HL-60/S4 treated with phorbol 12-myristate 13-acetate at 8.2 ng/mL for 4 days and 3 days (cell line): ENCODE results near the gene ZNF532.
"Not testable (repeated sequence)": the region's sequence is repeated elsewhere in the genome, so short reads cannot be mapped to it uniquely, and the experiment has no call there.

ENCODE experiments used
- in situ Hi-C: fragments of 300-500 bp; cut with MboI; formaldehyde crosslinking; loops from 2 replicates; pipeline ENCODE4 v1.15.0; 2022; ENCODE audit warnings: low sequenced_read_pairs

Gene ZNF532

GRCh38 chr18:58850786-58851469, 13.7 kb upstream of the ZNF532 start:
- in situ Hi-C loops = no loop called here

- in situ Hi-C loops = no loop called here
Observed at GRCh38 chr18:58851856-58852255, 12.8 kb upstream of the ZNF532 start.

- in situ Hi-C loops = no loop called here
Observed at GRCh38 chr18:58852629-58853028, 12.0 kb upstream of the ZNF532 start.

DNA sequence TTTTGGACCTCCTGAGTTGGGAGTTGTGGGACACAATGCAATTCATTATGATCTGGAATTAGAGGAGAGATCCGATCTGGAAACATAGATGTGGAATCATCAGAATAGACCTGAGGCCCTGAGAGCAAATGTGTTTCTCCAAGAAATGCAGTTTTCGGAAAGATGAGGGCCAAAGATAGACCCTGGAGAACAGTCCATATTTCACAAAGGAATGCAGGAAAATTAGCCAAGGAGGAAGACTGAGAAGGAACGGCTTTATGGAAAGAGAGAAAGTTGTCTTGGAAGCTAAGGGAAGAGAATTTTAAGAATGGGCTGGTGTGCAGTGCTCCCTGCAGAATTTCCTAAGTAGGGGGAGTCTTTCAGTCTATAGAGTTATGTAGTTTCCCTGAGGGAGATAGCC, 11.1 kb upstream of the ZNF532 start:
- in situ Hi-C loops = no loop called here

- in situ Hi-C loops = not testable (repeated sequence)
Observed at GRCh38 chr18:58855521-58855920, 9.2 kb upstream of the ZNF532 start.

GRCh38 chr18:58856881-58857280, 7.8 kb upstream of the ZNF532 start:
- in situ Hi-C loops = no loop called here

DNA sequence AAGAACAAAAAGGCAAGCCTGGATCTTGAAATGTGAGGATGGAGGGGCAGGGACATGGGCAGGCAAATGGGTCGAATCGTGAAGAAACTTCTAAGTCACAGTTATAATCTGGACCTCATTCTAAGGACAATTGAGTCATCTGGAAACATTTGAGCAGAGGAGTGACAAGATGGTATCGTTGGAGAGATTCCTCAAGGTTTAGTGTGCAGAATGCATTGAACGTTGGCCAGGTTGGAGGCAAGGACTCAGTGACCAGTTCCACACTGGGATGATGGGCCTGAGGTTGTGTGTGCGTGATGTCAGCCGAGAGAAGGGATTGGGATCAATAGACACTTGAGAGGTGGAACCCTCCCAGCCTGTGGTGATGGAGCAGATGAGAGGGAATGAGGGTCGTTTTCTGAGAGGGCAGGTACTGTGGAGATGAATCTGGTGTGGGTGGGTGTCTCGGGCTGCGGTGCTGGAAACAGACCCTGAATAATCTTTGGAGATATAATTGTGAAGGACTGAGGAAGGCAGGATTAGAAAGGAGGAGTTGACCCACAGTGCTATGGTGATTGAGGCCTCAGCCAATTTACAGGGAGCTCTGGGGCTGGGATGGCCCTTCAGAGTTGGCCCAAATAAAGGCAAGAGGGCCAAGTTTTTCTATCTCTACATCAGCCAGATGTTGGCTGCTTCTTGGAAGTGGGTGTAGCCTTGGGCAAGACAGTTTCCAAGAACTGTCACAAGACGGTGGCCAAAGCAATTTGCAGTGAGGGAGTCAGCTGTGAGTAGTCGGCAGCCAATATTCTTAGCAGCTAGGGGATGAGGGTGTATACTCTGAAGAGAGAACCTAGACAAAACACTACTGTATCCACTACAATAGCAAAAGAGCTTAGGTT, 5.8 kb upstream of the ZNF532 start:
- in situ Hi-C loops = no loop called here

DNA sequence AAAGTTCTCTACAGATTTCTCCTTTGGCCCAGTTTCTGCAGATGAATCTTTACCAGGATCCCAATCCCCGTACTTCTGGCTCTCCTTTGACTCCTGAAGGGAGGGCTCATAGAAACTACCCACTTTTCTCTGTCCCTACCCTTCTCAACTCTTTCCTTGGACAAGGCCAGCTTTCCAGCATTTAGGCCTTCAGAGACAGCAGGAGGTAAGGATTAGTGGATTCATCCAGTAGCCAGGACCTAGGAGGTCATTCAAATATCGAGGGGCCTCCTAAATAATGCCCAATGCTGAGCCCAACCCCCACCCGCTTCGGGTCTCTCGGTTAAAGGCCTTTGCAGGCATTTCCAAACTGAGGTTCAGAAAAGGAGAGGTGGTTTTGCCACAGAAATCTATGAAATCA, 4.8 kb upstream of the ZNF532 start:
- in situ Hi-C loops = no loop called here

GRCh38 chr18:58860747-58861231, 3.9 kb upstream of the ZNF532 start:
- in situ Hi-C loops = no loop called here

- in situ Hi-C loops = no loop called here
Observed at GRCh38 chr18:58861353-58861752, 3.3 kb upstream of the ZNF532 start.

DNA sequence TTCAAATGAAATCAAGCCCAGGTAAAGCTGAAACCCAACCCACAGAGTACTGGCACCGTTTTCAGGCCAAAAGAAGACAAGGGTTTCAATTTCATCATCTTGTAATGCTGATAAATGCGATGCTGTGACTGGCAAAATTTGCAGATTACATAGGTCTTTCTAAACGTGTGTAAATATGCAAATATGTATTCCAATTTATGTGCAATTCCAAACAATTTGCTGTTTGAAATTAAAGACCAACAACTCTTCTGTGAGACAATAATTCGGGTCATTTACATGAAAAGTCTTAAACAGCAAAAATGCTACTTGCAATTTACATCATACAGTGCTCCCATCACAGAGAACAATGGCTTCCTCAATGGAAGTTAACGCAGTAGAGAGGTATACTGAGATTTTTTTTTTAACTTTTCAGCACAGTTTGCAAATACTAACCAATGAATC, 2.8 kb upstream of the ZNF532 start:
- in situ Hi-C loops = no loop called here

- in situ Hi-C loops = no loop called here
Observed at GRCh38 chr18:58862356-58862755, 2.3 kb upstream of the ZNF532 start.

GRCh38 chr18:58862851-58863538, 1.7 kb upstream of the ZNF532 start:
- in situ Hi-C loops = no loop called here

DNA sequence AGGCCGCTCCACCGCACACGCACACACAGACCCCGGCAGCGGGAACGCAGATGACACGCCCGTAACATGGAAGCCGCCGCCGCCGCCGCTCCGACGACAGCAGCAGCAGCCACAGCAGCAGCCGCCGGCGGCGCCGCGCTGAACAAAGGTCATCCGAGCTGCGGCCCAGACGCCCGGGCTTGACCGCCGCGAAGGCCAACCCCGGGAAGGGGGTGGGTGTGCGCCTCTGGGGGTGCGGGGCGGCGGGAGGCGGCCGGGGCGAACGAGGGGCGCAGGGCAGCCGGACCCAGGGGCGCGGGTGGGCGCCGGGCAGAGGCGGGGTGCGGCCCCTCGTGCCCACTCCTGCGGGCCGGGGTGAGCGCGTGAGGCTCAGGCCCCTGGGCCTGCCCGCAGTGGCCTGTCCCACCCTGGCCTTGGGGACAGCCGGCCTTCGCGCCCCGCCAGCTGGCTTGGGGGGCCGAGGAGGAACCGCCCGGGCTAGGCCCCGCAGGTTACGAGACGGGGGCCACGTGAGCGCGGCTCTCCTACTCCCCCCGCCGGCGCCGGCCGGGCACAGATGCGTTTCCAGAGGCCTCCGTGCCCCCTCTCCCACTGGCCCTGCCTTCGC, 1.0 kb upstream of the ZNF532 start:
- in situ Hi-C loops = no loop called here

DNA sequence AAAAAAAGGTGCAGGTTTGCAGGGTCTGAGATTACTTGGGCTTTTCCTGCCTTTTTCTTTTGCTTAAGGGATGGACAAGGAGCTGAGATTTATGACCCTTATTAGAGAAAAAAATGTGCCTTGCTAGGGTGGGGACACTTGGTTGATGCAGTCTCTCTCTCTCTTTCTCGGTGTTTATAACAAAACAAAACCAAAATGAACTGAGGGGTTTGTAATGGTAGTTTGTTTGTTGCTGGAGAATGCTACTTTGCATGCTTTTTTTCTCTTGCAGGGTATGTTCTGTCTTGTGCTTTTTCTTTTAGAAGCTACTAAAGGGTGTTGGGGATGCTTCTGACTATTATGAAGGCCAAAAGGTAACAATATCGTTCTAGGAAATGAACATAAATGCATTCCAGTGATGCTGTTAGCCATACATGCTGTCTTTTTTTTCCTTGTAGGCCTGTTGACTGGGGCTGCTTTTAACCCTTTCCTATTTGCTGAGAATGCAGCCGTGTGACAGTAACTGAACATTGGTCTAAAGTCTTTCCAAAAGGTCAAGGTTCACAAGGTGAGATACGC, 435 bp downstream of the ZNF532 start:
- in situ Hi-C loops = no loop called here

GRCh38 chr18:58865701-58866065, 1.0 kb downstream of the ZNF532 start:
- in situ Hi-C loops = no loop called here

GRCh38 chr18:58866066-58866772, 1.5 kb downstream of the ZNF532 start:
- in situ Hi-C loops = no loop called here

GRCh38 chr18:58866773-58867150, 2.1 kb downstream of the ZNF532 start:
- in situ Hi-C loops = no loop called here

- in situ Hi-C loops = no loop called here
Observed at GRCh38 chr18:58867281-58867961, 2.7 kb downstream of the ZNF532 start.

DNA sequence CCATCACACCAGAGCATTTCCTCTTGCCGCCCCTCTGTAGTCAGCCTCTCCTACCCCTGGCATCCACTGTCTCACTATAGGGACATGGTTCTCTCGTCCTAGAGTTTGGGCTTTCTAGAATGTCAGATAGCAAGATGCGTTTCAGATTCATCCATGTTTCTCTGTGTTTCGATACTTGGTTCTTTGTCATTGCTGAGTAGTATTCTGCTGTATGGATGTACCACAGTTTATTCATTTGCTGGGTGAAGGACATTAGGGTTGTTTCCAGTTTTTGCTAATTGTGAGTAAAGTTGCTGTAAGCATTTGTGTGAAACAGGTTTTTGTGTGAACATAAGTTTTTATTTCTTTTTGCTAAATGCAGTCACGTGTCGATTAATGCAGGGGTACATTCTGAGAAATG, 3.8 kb downstream of the ZNF532 start:
- in situ Hi-C loops = no loop called here
